Spleen (tissue), 11 donors: Measurements from ENCODE around the gene TMEM170B. TPM values are rescaled to one million over a fixed set of nuclear protein-coding genes. Genes with fewer than 3 reads are reported as not detected.

ENCODE experiments used
- DNase-seq: peaks from one replicate; pipeline ENCODE4 v3.0.0-alpha.2; 2020
- H3K27ac ChIP-seq, 8 donors: fragments of 200-600 bp; sonication (generic) in 7 of 8; 1 replicate in 4 of 8; 2 replicates in 4 of 8; pipeline versions ENCODE4 v1.5.0 to v1.8.0; 2016 to 2021; ENCODE audit warnings: inconsistent platforms in 4 of 8, mild to moderate bottlenecking in 4 of 8, moderate library complexity in 1 of 8
- H3K27me3 ChIP-seq, 7 donors: fragments of 200-600 bp; sonication (generic) in 6 of 7; replicated peaks in 1 of 7; 1 replicate in 4 of 7; 2 replicates in 3 of 7; pipeline versions ENCODE4 v1.5.0 to v1.8.0; 2016 to 2021; ENCODE audit warnings: inconsistent platforms in 3 of 7, mild to moderate bottlenecking in 1 of 7
- H3K36me3 ChIP-seq, 6 donors: fragments of 200-600 bp; sonication (generic) in 5 of 6; 1 replicate in 4 of 6; 2 replicates in 2 of 6; pipeline versions ENCODE4 v1.5.0 to v1.8.0; 2016 to 2021; ENCODE audit warnings: inconsistent platforms in 2 of 6
- H3K4me1 ChIP-seq, 6 donors: fragments of 200-600 bp; sonication (generic) in 5 of 6; 1 replicate in 3 of 6; 2 replicates in 3 of 6; pipeline versions ENCODE4 v1.5.0 to v1.8.0; 2016 to 2021; ENCODE audit warnings: inconsistent platforms in 3 of 6
- H3K4me3 ChIP-seq, 8 donors: fragments of 200-600 bp; sonication (generic) in 7 of 8; 1 replicate in 4 of 8; 2 replicates in 4 of 8; pipeline versions ENCODE4 v1.5.0 to v1.8.0; 2016 to 2021; ENCODE audit warnings: inconsistent platforms in 4 of 8, mild to moderate bottlenecking in 4 of 8, moderate library complexity in 2 of 8
- H3K9me3 ChIP-seq, 8 donors: fragments of 200-600 bp; sonication (generic) in 7 of 8; 1 replicate in 4 of 8; 2 replicates in 4 of 8; pipeline versions ENCODE4 v1.5.0 to v1.8.0; 2016 to 2021; ENCODE audit warnings: inconsistent platforms in 4 of 8
- CTCF ChIP-seq, 11 experiments: fragments of 200-600 bp in 7 of 11; fragments of 450-650 bp in 4 of 11; sonication (generic) in 4 of 11; IDR thresholded peaks in 8 of 11; conservative IDR thresholded peaks in 3 of 11; 1 replicate in 7 of 11; 2 replicates in 4 of 11; pipeline versions ENCODE4 v1.4.0 to v1.8.0; 2016 to 2021; ENCODE audit warnings: antibody characterized with exemption in 11 of 11, inconsistent platforms in 4 of 11, mild to moderate bottlenecking in 1 of 11
- POLR2A ChIP-seq, 3 donors: fragments of 450-650 bp; IDR thresholded peaks; one replicate each; pipeline ENCODE4 v1.5.1; 2017; ENCODE audit warnings: antibody characterized with exemption in 3 of 3, mild to moderate bottlenecking in 1 of 3
- POLR2AphosphoS5 ChIP-seq, 3 donors: sonication (generic); formaldehyde crosslinking; IDR thresholded peaks; one replicate each; pipeline ENCODE4 v1.5.1; 2017; ENCODE audit warnings: antibody characterized with exemption in 3 of 3
- WGBS, 5 donors: extraction: QIAGEN DNeasy Blood & Tissue Kit in 3 of 5; methylation state at CpG; one replicate each; pipeline versions ENCODE4 v1.1.5 to v1.1.7; 2013 to 2018; 5-methylcytosine and 5-hydroxymethylcytosine counted together
- intact Hi-C: fragments of 100-400 bp; cut with DNase I; formaldehyde crosslinking; loops from one replicate; pipeline ENCODE4 v1.15.0; 2023; ENCODE audit warnings: low total_unique reads
- polyA plus RNA-seq, 3 donors: library from polyadenylated mRNA; stranded (reverse); fragments of 200-250 nt; gene quantifications; one replicate each; pipeline ENCODE4 v1.2.1, GENCODE V29; 2013
- small RNA-seq, 4 donors: library from RNA; depleted of rRNA; stranded (forward); fragments of <200 nt; gene quantifications; one replicate each; pipeline ENCODE3, GENCODE V24; 2016
- total RNA-seq, 7 donors: library from RNA; depleted of rRNA in 3 of 7; stranded (reverse); fragments of >200 nt in 3 of 7; fragmentation: NEBNext Ultra II Directional in 4 of 7; extraction: Animal tissue kit (Norgen Biotek cat#: 25700) in 4 of 7; gene quantifications; one replicate each; pipeline versions ENCODE4 v1.1.0 to v1.2.1, GENCODE V29; 2016 to 2021
- donor health status: healthy with polysubstance abuse.
- donor health status: DM: no; HTN: no; CAD: no; lungs with moderate emphysema.
- donor health status: DM: no; HTN: no; CAD: no.
- donor health status: Bipolar disorder and iron deficiency.
- donor health status: healthy.
- donor health status: DM: no; HTN: no; CAD: no.
- donor health status: DM: yes; HTN: yes; CAD: no.

TMEM170B gene
- total and polyA plus RNA-seq, 10 donors = 1.2 to 19.8 (median 7.6) TPM

GRCh38 chr6:11632231-11632630, 94.7 kb downstream of the TMEM170B start:
- H3K36me3 ChIP-seq = no peaks in the 10 kb centered on the region
- no peak for DNase-seq
- WGBS, 5 donors = 66 to 76% (median 73%) methylated on average over 9 of the region's 9 CpGs
- peaks cover 0 to 5% (median 0%) of the 10 kb centered on the region in 6 donors for H3K4me1 ChIP-seq
- no peaks in the 10 kb centered on the region for H3K27me3 ChIP-seq
- no peak overlapping the region for H3K4me3 ChIP-seq
- H3K9me3 ChIP-seq = no peaks in the 10 kb centered on the region
- TF ChIP-seq CTCF (IDR thresholded peaks at IDR 0.05 in 8 of 11, conservative IDR thresholded peaks at IDR 0.05 in 3 of 11) (no peak), POLR2AphosphoS5 (IDR thresholded peaks at IDR 0.05) (no peak), POLR2A (IDR thresholded peaks at IDR 0.05) (no peak)
- intact Hi-C loops = no loop called here
- H3K27ac ChIP-seq = no peak overlapping the region

GRCh38 chr6:11632795-11633511, 95.4 kb downstream of the TMEM170B start:
- no peak for TF ChIP-seq POLR2A (IDR thresholded peaks at IDR 0.05)
- no peak for TF ChIP-seq CTCF (IDR thresholded peaks at IDR 0.05 in 8 of 11, conservative IDR thresholded peaks at IDR 0.05 in 3 of 11)
- no peak for TF ChIP-seq POLR2AphosphoS5 (IDR thresholded peaks at IDR 0.05)
- 91 to 97% (median 96%) methylated on average over 10 to 11 of the region's 11 CpGs for whole genome bisulfite sequencing, 5 donors
- Histone ChIP-seq H3K27ac (no peak overlapping the region), H3K4me1 (peaks cover 0 to 5% (median 0%) of the 10 kb centered on the region in 6 donors), H3K27me3 (no peaks in the 10 kb centered on the region), H3K9me3 (no peaks in the 10 kb centered on the region), H3K36me3 (no peaks in the 10 kb centered on the region), H3K4me3 (no peak overlapping the region)
- intact Hi-C loops = no loop called here
- DNase-seq = no peak

Small RNAs within 50 kb of the gene (small RNA-seq; reads per million reads assigned to genes)
- 0 reads per million in 4 donors for gene RNU1-64P

Other genes with a start within 250 kb of the TMEM170B start
- 1 to 10 TPM; 1.6 to 7.4 (median 2.5) TPM for gene ADTRP, start 241.1 kb downstream of the TMEM170B start, total RNA-seq
- 1 to 10 TPM in 2 of 3 donors, under 1 TPM in 1; 1.00 to 2.0 (median 2.0) TPM for gene ADTRP, start 241.1 kb downstream of the TMEM170B start, polyA plus RNA-seq